PC-3 (cell line): Measurements from ENCODE around the gene EDN3.
"Not testable (repeated sequence)": the region's sequence is repeated elsewhere in the genome, so short reads cannot be mapped to it uniquely, and the experiment has no call there.

ENCODE experiments used
- CTCF ChIP-seq: fragments of 300-600 bp; sonication (generic); conservative IDR thresholded peaks from 2 replicates; pipeline ENCODE4 v1.5.1; 2017; ENCODE audit warnings: antibody characterized with exemption, low read depth, mild to moderate bottlenecking, low read length
- EZH2 ChIP-seq: fragments of 300-600 bp; sonication (generic); IDR thresholded peaks from one replicate; pipeline ENCODE4 v1.6.1; 2017; ENCODE audit warnings: antibody characterized with exemption, mild to moderate bottlenecking, low read length; ENCODE audit not compliant: unreplicated experiment
- EZH2phosphoT487 ChIP-seq: fragments of 300-600 bp; sonication (generic); IDR thresholded peaks from 2 replicates; pipeline ENCODE4 v1.6.1; 2018; ENCODE audit warnings: mild to moderate bottlenecking, antibody characterized with exemption, low read length, borderline replicate concordance

- not testable (repeated sequence) for TF ChIP-seq CTCF, EZH2phosphoT487, EZH2
Observed at GRCh38 chr20:59338444-59338843, 38.0 kb downstream of the EDN3 start.
